NCI-H2107 treated with DMSO at 0.1 percent for 48 hours (cell line): ENCODE measurements around the gene BAG5.

Source experiments
- DNase-seq: peaks from one replicate; lab custom pipeline; 2025; ENCODE audit not compliant: unreplicated experiment; lab: John Stamatoyannopoulos, UW

BAG5 gene

GRCh38 chr14:103510724-103511693 is 51.4 kb downstream of the BAG5 start:
- no peak for DNase-seq

- no peak for DNase-seq
Observed at GRCh38 chr14:103509864-103510723, 52.4 kb downstream of the BAG5 start.

GRCh38 chr14:103508521-103509329 is 53.7 kb downstream of the BAG5 start:
- DNase-seq, result no peak

- no peak for DNase-seq
Observed at GRCh38 chr14:103507751-103508150, 54.7 kb downstream of the BAG5 start.
